HG02759 (cell line): Measurements from ENCODE around the gene MEG3.

Source experiments
- ATAC-seq: cut with Tn5 transposase; IDR thresholded peaks from one replicate; pipeline ENCODE4 v1.9.1; 2021; ENCODE audit warnings: mild to moderate bottlenecking, moderate library complexity; ENCODE audit not compliant: unreplicated experiment

MEG3 gene

GRCh38 chr14:100879194-100879593 lies 53.3 kb downstream of the MEG3 start:
- ATAC-seq: no peak

- no peak for ATAC-seq
Observed at GRCh38 chr14:100879782-100880181, 53.9 kb downstream of the MEG3 start.

- no peak for ATAC-seq
Observed at GRCh38 chr14:100880271-100881101, 54.6 kb downstream of the MEG3 start.

- no peak for ATAC-seq
Observed at GRCh38 chr14:100881211-100882025, 55.5 kb downstream of the MEG3 start.

GRCh38 chr14:100882026-100882967 lies 56.4 kb downstream of the MEG3 start:
- no peak for ATAC-seq

- no peak for ATAC-seq
Observed at GRCh38 chr14:100882991-100883788, 57.3 kb downstream of the MEG3 start.

- no peak for ATAC-seq
Observed at GRCh38 chr14:100883789-100884101, 57.8 kb downstream of the MEG3 start.

GRCh38 chr14:100884456-100884855 lies 58.5 kb downstream of the MEG3 start:
- no peak for ATAC-seq

GRCh38 chr14:100885196-100885595 lies 59.3 kb downstream of the MEG3 start:
- ATAC-seq: no peak

GRCh38 chr14:100885617-100886016 lies 59.7 kb downstream of the MEG3 start:
- ATAC-seq: no peak

- no peak for ATAC-seq
Observed at GRCh38 chr14:100887728-100888335, 61.9 kb downstream of the MEG3 start.

- no peak for ATAC-seq
Observed at GRCh38 chr14:100888789-100889315, 62.9 kb downstream of the MEG3 start.

GRCh38 chr14:100889641-100890040 lies 63.7 kb downstream of the MEG3 start:
- no peak for ATAC-seq

GRCh38 chr14:100890061-100890850 lies 64.3 kb downstream of the MEG3 start:
- ATAC-seq: no peak

- ATAC-seq: no peak
Observed at GRCh38 chr14:100891051-100891450, 65.1 kb downstream of the MEG3 start.

- ATAC-seq: no peak
Observed at GRCh38 chr14:100891501-100892445, 65.9 kb downstream of the MEG3 start.

GRCh38 chr14:100892496-100893227 lies 66.7 kb downstream of the MEG3 start:
- ATAC-seq: no peak
